H1 (cell line): ENCODE data around the gene SUCLG2. TPM values are rescaled to one million over a fixed set of nuclear protein-coding genes. Genes with fewer than 3 reads are reported as not detected.

Experiments
- CTCF ChIA-PET: fragments of 300-600 bp; sonication (Branson Sonifier 250); formaldehyde crosslinking; loops from one replicate; lab custom pipeline; 2021; ENCODE audit not compliant: partially characterized antibody; lab: Charles Lee
- POLR2A ChIA-PET: fragments of 300-600 bp; sonication (Branson Sonifier 250); formaldehyde crosslinking; loops from one replicate; lab custom pipeline; 2021; ENCODE audit warnings: inconsistent platforms; ENCODE audit not compliant: partially characterized antibody; lab: Charles Lee
- DNase-seq, 2 experiments: peaks; one replicate each; pipeline versions ENCODE4 v3.0.0 to v3.0.0-alpha.2; 2010 to 2022; ENCODE audit warnings: low spot score in 2 of 2, low read depth in 1 of 2, mixed read lengths in 1 of 2
- FAIRE-seq: peaks from 2 replicates; lab custom pipeline; 2011; peaks lifted over from hg19 to GRCh38; lab: Jason Lieb, UNC
- H2AFZ ChIP-seq: 2 replicates; pipeline ENCODE4 v1.8.1; 2012; ENCODE audit warnings: low read length, inconsistent platforms
- H2AK5ac ChIP-seq: 2 replicates; pipeline ENCODE4 v1.6.1; 2013; ENCODE audit warnings: low read depth, low read length
- H2BK120ac ChIP-seq: replicated peaks from 2 replicates; pipeline ENCODE3; 2013; ENCODE audit warnings: low read depth, low read length, inconsistent platforms
- H2BK12ac ChIP-seq: 2 replicates; pipeline ENCODE4 v1.6.1; 2013; ENCODE audit warnings: low read depth, low read length
- H2BK15ac ChIP-seq: 2 replicates; pipeline ENCODE4 v1.6.1; 2013; ENCODE audit warnings: low read length
- H2BK20ac ChIP-seq: 2 replicates; pipeline ENCODE4 v1.6.1; 2013; ENCODE audit warnings: low read length
- H2BK5ac ChIP-seq: 2 replicates; pipeline ENCODE4 v1.6.1; 2013; ENCODE audit warnings: low read depth, low read length
- H3K14ac ChIP-seq: 2 replicates; pipeline ENCODE4 v1.6.1; 2013; ENCODE audit warnings: inconsistent platforms; ENCODE audit not compliant: insufficient read length
- H3K18ac ChIP-seq: 2 replicates; pipeline ENCODE4 v1.6.1; 2013; ENCODE audit warnings: low read length; ENCODE audit errors: extremely low read depth
- H3K23ac ChIP-seq: 2 replicates; pipeline ENCODE4 v1.6.1; 2013; ENCODE audit warnings: inconsistent platforms; ENCODE audit not compliant: insufficient read length
- H3K23me2 ChIP-seq: 2 replicates; pipeline ENCODE4 v1.6.1; 2013; ENCODE audit warnings: low read depth, low read length
- H3K27ac ChIP-seq: 2 replicates; pipeline ENCODE4 v1.6.1; 2011; ENCODE audit warnings: low read depth, low read length, inconsistent platforms
- H3K27me3 ChIP-seq, 4 experiments: replicated peaks in 1 of 4; 1 replicate in 1 of 4; 2 replicates in 3 of 4; pipeline versions ENCODE4 v1.6.1 to v1.8.1; 2011 to 2013; ENCODE audit warnings: low read length in 3 of 4, mild to moderate bottlenecking in 3 of 4, inconsistent platforms in 2 of 4, mixed read lengths in 2 of 4, moderate library complexity in 1 of 4; ENCODE audit not compliant: control insufficient read depth in 3 of 4, insufficient read depth in 3 of 4; ENCODE audit errors: extremely low read depth in 1 of 4
- H3K36me3 ChIP-seq, 4 experiments: 2 replicates each; pipeline versions ENCODE4 v1.6.1 to v1.8.1; 2011 to 2013; ENCODE audit warnings: mild to moderate bottlenecking in 4 of 4, low read length in 3 of 4, moderate library complexity in 2 of 4, control low read depth in 1 of 4, inconsistent platforms in 1 of 4; ENCODE audit not compliant: insufficient read depth in 4 of 4, control insufficient read depth in 2 of 4
- H3K4ac ChIP-seq: replicated peaks from 2 replicates; pipeline ENCODE3; 2013; ENCODE audit warnings: low read length, low read depth, mixed read lengths, inconsistent platforms; ENCODE audit not compliant: insufficient read length
- H3K4me1 ChIP-seq, 4 experiments: replicated peaks in 1 of 4; 1 replicate in 1 of 4; 2 replicates in 3 of 4; pipeline versions ENCODE4 v1.6.1 to v1.8.1; 2011 to 2013; ENCODE audit warnings: low read length in 3 of 4, inconsistent platforms in 2 of 4, mixed read lengths in 1 of 4; ENCODE audit not compliant: insufficient read depth in 4 of 4, control insufficient read depth in 3 of 4
- H3K4me2 ChIP-seq, 2 experiments: 2 replicates each; pipeline versions ENCODE4 v1.6.1 to v1.8.1; 2011 to 2013; ENCODE audit warnings: low read depth in 2 of 2, low read length in 2 of 2, control low read depth in 1 of 2, inconsistent platforms in 1 of 2, mild to moderate bottlenecking in 1 of 2; ENCODE audit not compliant: insufficient read depth in 1 of 2
- H3K4me3 ChIP-seq, 4 experiments: fragments of 200-600, 300-600 bp in 1 of 4; sonication (generic), shearing (Covaris generic), sonication (Bioruptor Twin) in 1 of 4; 2 replicates each; pipeline versions ENCODE4 v1.5.1 to v1.8.1; 2011 to 2016; ENCODE audit warnings: low read length in 4 of 4, low read depth in 3 of 4, control low read depth in 2 of 4, inconsistent platforms in 2 of 4, mild to moderate bottlenecking in 2 of 4, mixed read lengths in 1 of 4, moderate library complexity in 1 of 4; ENCODE audit not compliant: insufficient read depth in 2 of 4; ENCODE audit errors: extremely low read depth in 1 of 4
- H3K56ac ChIP-seq: replicated peaks from 2 replicates; pipeline ENCODE3; 2013; ENCODE audit warnings: low read depth, mild to moderate bottlenecking, mixed read lengths, low read length, inconsistent platforms; ENCODE audit not compliant: insufficient read length
- H3K79me1 ChIP-seq: 2 replicates; pipeline ENCODE4 v1.6.1; 2013; ENCODE audit warnings: low read depth, low read length, control low read depth
- H3K79me2 ChIP-seq, 2 experiments: 2 replicates each; pipeline versions ENCODE4 v1.6.1 to v1.8.1; 2012 to 2013; ENCODE audit warnings: low read length in 2 of 2, mild to moderate bottlenecking in 2 of 2, inconsistent platforms in 1 of 2; ENCODE audit not compliant: insufficient read depth in 2 of 2, control insufficient read depth in 1 of 2
- H3K9ac ChIP-seq, 4 experiments: replicated peaks in 1 of 4; 1 replicate in 1 of 4; 2 replicates in 3 of 4; pipeline versions ENCODE4 v1.6.1 to v1.8.1; 2011 to 2013; ENCODE audit warnings: low read depth in 3 of 4, low read length in 3 of 4, control low read depth in 2 of 4, mild to moderate bottlenecking in 2 of 4, moderate library complexity in 2 of 4, inconsistent platforms in 1 of 4; ENCODE audit errors: extremely low read depth in 1 of 4
- H3K9me3 ChIP-seq, 2 experiments: 2 replicates each; pipeline versions ENCODE4 v1.6.1 to v1.8.1; 2012 to 2013; ENCODE audit warnings: mild to moderate bottlenecking in 2 of 2, moderate library complexity in 2 of 2, control low read depth in 1 of 2, inconsistent platforms in 1 of 2, low read depth in 1 of 2, low read length in 1 of 2, mixed read lengths in 1 of 2; ENCODE audit not compliant: insufficient read depth in 2 of 2
- H4K20me1 ChIP-seq, 2 experiments: replicated peaks in 1 of 2; 2 replicates each; pipeline versions ENCODE3 to v1.8.1; 2011 to 2013; ENCODE audit warnings: inconsistent platforms in 2 of 2, low read length in 2 of 2, mild to moderate bottlenecking in 1 of 2; ENCODE audit not compliant: insufficient read depth in 2 of 2, control insufficient read depth in 1 of 2
- H4K5ac ChIP-seq: 2 replicates; pipeline ENCODE4 v1.6.1; 2013; ENCODE audit warnings: low read length, low read depth, mixed read lengths, inconsistent platforms; ENCODE audit not compliant: insufficient read length
- H4K8ac ChIP-seq: 2 replicates; pipeline ENCODE4 v1.8.0; 2013; ENCODE audit warnings: mild to moderate bottlenecking, moderate library complexity, low read length, inconsistent platforms; ENCODE audit not compliant: insufficient read depth; ENCODE audit errors: extremely low read depth
- H4K91ac ChIP-seq: replicated peaks from 2 replicates; pipeline ENCODE3; 2013; ENCODE audit warnings: low read length, mixed read lengths, inconsistent platforms; ENCODE audit not compliant: insufficient read length
- BRCA1 ChIP-seq: IDR thresholded peaks from 2 replicates; pipeline ENCODE4 v1.6.1; 2012; ENCODE audit warnings: low read depth, low read length, improper control_type of control experiment
- KDM1A ChIP-seq: fragments of 200-600, 300-600 bp; sonication (generic); IDR thresholded peaks from 2 replicates; pipeline ENCODE4 v1.7.1; 2016; ENCODE audit warnings: mild to moderate bottlenecking, low read length, borderline replicate concordance
- RNF2 ChIP-seq: fragments of 200-900, 300-1000 bp; sonication (generic); IDR thresholded peaks from 2 replicates; pipeline ENCODE4 v1.7.1; 2016; ENCODE audit warnings: borderline replicate concordance, low read depth, mild to moderate bottlenecking, antibody characterized with exemption, low read length; ENCODE audit not compliant: poor library complexity, severe bottlenecking; ENCODE audit errors: missing control alignments
- SP1 ChIP-seq: IDR thresholded peaks from 2 replicates; pipeline ENCODE4 v1.6.1; 2011; ENCODE audit warnings: low read depth, low read length
- WGBS, 2 experiments: shearing (Covaris generic) in 1 of 2; methylation state at CpG; one replicate each; pipeline versions ENCODE4 v1.1.6 to v1.1.7; 2013 to 2015; ENCODE audit warnings: low lambda C conversion rate in 2 of 2, mixed read lengths in 2 of 2, inconsistent platforms in 1 of 2, low coverage in 1 of 2, missing lambda C conversion rate in 1 of 2; ENCODE audit not compliant: insufficient replicate concordance in 2 of 2, insufficient coverage in 1 of 2, insufficient read length in 1 of 2; ENCODE audit errors: extremely low coverage in 1 of 2, missing lambda C conversion rate in 1 of 2; 5-methylcytosine and 5-hydroxymethylcytosine counted together
- polyA plus RNA-seq, 7 experiments: library from polyadenylated mRNA; depleted of rRNA in 3 of 7; stranded (reverse) in 5 of 7; unstranded in 2 of 7; fragments of >200 nt in 5 of 7; fragments of 200-250 nt in 2 of 7; gene quantifications; 1 replicate in 5 of 7; 2 replicates in 1 of 7; 4 replicates in 1 of 7; pipeline versions ENCODE4 v1.2.1 to v1.2.3, GENCODE V29; 2011 to 2013; ENCODE audit warnings: missing spikeins in 2 of 7, mixed read lengths in 2 of 7
- total RNA-seq: library from RNA; stranded (reverse); fragmentation: NEBNext Ultra II Directional; extraction: Animal tissue kit (Norgen Biotek cat#: 25700); gene quantifications from 2 replicates; pipeline ENCODE4 v1.2.1, GENCODE V29; 2021

Gene SUCLG2
- total and polyA plus RNA-seq, 2 of the 8 experiments (the other 6 are each of a cell fraction or from before 2014, with no cell fraction given) = 12.9 to 46.2 TPM

DNA sequence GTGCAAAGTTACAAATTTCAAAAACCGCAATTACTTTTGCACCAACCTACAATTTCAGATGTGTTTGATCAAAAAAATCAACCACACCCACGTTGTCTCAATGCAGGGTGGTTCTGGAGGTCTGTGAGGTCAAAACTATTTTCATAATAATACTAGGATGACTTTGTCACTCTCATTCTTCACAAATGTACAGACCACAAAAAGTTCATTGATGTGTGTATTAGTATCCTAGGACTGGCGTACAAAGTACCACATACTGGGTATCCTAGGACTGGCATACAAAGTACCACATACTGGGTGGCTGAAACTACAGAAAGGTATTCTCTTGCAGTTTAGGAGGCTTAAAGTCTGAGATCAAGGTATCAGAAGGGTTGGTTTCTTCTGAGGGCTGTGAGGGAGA, 13.0 kb downstream of the SUCLG2 start:
- H3K23me2 ChIP-seq = no peaks in the 10 kb centered on the region
- no peak overlapping the region for H4K5ac ChIP-seq
- no peak overlapping the region for H3K23ac ChIP-seq
- no peak overlapping the region for H3K4ac ChIP-seq
- no peak overlapping the region for H4K91ac ChIP-seq
- H2AFZ ChIP-seq = no peak overlapping the region
- no peak overlapping the region for H3K27ac ChIP-seq
- H3K18ac ChIP-seq = no peak overlapping the region
- H2BK20ac ChIP-seq = no peak overlapping the region
- TF ChIP-seq RNF2 (no peak), BRCA1 (no peak), SP1 (no peak), KDM1A (no peak)
- CTCF ChIA-PET = no interaction called here
- 89% methylated on average over 3 of the region's 3 CpGs; no CpG with 5 or more reads in 1 of the 2 experiments for WGBS, 2 experiments
- no peaks in the 10 kb centered on the region; a peak in 1 of 8 replicates for H3K36me3 ChIP-seq
- peaks cover 0 to 12% of the 10 kb centered on the region in 2 experiments; a peak in 2 of 4 replicates for H3K79me2 ChIP-seq
- H4K20me1 ChIP-seq = peaks cover 0 to 3% of the 10 kb centered on the region in 2 experiments
- POLR2A ChIA-PET = interaction anchor here (1.1 kb wide), 1 partner anchor 12 kb away, joined by 3 read pairs; no protein-coding TSS in a partner anchor
- H3K9me3 ChIP-seq = no peaks in the 10 kb centered on the region
- FAIRE-seq (no peak), DNase-seq (no peak)
- no peak overlapping the region for H4K8ac ChIP-seq
- H2AK5ac ChIP-seq = no peak overlapping the region
- no peak overlapping the region for H3K4me3 ChIP-seq
- no peak overlapping the region for H3K14ac ChIP-seq
- no peak overlapping the region for H2BK120ac ChIP-seq
- no peak overlapping the region for H3K4me2 ChIP-seq
- no peaks in the 10 kb centered on the region; the same call in 1 of the 2 replicates for H3K79me1 ChIP-seq
- H2BK5ac ChIP-seq = no peak overlapping the region
- no peak overlapping the region for H3K56ac ChIP-seq
- H3K4me1 ChIP-seq = no peaks in the 10 kb centered on the region
- H2BK15ac ChIP-seq = no peak overlapping the region
- no peak overlapping the region for H3K9ac ChIP-seq
- peaks cover 0 to 1% (median 0%) of the 10 kb centered on the region in 4 experiments; a peak in 1 of 7 replicates for H3K27me3 ChIP-seq
- no peak overlapping the region for H2BK12ac ChIP-seq
